Left renal cortex interstitium (tissue), 4 donors: ENCODE measurements around the gene TUBA1B. TPM values are rescaled to one million over a fixed set of nuclear protein-coding genes. Genes with fewer than 3 reads are reported as not detected.
"Not testable (repeated sequence)": the region's sequence is repeated elsewhere in the genome, so short reads cannot be mapped to it uniquely, and the experiment has no call there.

Experiments
- DNase-seq, 4 donors: peaks; one replicate each; pipeline ENCODE4 v3.0.0-alpha.2; 2013; ENCODE audit warnings: low read depth in 4 of 4, low spot score in 2 of 4, missing footprints in 1 of 4
- polyA plus RNA-seq, 4 donors: library from polyadenylated mRNA; unstranded; fragments of 120-200 nt; gene quantifications; one replicate each; pipeline ENCODE4 v1.2.1, GENCODE V29; 2013; ENCODE audit not compliant: insufficient read length in 4 of 4

The TUBA1B gene
- 1,000 to 10,000 TPM in 3 of 4 donors, 100 to 1,000 TPM in 1; 921 to 1,230 (median 1,081) TPM for polyA plus RNA-seq

DNA sequence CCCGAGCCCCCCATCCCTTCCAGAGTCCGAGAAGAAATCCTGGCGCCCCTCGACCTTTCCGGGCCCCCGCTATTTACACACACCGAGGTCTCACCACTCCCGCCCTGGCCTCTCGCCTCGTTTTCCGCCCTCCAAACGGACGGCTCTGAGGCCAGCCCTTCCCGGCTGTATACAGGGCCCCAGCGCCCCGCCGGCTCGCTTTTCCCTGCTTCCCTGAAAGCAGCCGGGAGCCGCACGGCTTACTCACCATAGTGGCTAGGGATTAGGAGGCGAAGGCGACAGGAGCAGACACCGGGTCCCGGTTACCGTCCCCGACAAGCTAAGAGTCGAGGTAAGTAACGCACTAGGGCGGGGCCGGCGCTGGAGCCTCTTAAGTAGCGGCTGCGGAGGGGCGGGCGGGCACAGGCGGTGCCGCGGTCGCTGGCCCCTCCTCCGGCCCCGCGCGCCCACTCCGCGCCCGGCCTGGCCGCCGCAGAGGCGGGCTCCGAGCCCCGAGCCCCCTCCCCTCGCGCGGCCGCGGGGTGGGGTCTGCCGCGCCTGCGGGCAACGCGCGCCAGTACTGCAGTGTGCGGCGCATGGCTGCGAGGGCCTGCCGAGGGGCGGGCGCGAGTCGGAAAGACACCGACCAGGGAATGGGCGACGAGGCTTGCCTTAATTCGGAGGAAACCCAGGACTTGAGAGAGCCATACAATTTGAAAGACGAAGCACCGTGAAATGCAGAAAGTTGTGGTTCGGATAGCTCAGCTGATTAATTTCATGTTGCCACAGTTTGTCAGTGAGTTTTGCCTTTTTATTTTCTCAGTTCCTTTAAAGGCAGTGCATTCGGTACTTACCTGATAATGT is at the start of gene TUBA1B:
TUBA1B (minus strand) TSS at position 345 of the 843 bp plus-strand sequence; CDS start at position 250, 95 bp downstream.
- DNase-seq, result peak; percentile 65 to 87 (median 78)

GRCh38 chr12:49174218-49174617 is 43.0 kb upstream of the TUBA1B start:
- no peak for DNase-seq

DNA sequence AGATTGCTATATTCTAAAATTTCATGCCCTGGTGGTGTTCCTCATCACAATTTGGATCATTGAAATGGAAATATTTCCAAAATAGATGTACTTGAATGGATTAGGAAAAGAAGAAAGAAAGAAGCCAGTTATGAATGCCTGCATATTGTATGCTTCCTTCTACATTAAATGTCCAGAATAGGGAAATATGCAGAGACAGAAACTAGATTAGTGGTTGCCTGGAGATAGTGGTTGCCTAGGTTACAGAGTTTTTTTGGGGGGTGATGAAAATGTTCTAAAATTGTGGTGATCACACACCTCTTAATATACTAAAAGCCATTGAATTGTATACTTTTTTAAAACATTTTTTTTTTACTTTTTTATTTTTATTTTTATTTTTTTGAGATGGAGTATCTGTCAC is 39.7 kb upstream of the TUBA1B start:
- DNase-seq, result no peak

- no peak for DNase-seq
Measured at GRCh38 chr12:49165114-49165513, 33.9 kb upstream of the TUBA1B start.

GRCh38 chr12:49161901-49162300 is 30.7 kb upstream of the TUBA1B start:
- not testable (repeated sequence) for DNase-seq

DNA sequence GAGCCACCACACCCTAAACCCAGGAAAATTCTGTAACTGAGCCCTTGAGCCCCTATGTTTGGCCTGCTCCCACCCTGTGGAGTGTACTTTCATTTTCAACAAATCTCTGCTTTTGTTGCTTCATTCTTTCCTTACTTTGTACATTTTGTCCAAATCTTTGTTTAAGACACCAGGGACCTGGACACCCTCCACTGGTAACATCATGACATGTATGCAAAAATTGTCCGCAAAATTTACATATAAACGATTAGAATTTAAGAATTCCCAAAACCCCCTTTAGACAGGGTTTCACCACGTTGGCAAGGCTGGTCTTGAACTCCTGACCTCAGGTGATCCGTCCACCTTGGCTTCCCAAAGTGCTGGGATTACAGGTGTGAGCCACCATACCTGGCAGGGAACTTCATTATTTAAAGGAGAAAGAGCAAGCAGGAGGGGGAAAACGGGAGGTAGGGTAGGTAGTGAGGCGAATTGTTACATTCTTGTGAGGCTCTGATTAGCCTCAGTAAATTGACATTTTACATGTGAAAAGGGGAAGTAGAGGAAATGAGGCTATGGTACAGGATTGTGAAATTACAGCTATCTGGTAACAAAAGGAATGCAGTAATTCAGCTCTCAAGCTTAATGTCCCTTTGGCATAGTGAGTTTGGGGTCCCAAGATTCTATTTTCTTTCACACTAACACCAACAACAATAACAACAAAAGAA is 30.0 kb upstream of the TUBA1B start:
- no peak for DNase-seq

- DNase-seq, result no peak
Measured at GRCh38 chr12:49160399-49160798, 29.2 kb upstream of the TUBA1B start.

DNA sequence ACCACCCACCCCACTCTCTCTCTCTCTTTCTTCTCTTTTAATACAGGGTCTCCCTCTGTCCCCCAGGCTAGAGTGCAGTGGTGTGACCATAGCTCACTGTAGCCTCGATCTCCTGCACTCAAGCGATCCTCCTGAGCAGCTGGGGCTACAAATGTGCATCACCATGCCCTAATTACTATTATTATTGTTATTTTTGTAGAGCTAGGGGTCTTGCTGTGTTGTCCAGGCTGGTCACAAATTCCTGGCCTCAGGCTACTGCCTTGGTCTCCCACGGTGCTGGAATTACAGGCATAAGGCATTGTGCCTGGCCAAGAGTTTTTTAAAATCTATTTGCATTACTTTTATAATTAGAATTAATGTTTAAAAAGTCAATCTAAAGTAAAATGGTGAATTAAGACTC is 23.0 kb upstream of the TUBA1B start:
- no peak for DNase-seq

DNA sequence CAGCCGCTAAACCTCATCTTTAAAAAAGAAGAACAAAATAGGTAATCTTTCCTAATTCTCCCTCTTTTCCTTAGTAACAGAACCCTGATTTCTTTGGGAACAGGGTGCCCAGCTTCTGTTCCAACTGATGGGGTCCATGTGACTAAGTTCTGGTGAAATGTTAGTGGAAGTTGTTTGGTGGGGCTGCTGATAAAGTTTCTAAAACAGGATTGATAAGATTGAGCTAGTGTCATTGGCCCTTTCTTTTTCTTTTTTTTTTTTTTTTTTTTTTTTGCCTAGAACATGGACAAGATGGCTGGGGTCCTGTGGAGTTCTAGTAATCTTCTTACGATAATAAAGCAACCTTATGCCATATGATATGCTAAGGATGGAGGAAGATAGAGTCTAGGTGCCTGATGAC is 16.2 kb upstream of the TUBA1B start:
- DNase-seq, result no peak

GRCh38 chr12:49146406-49146805 is 15.2 kb upstream of the TUBA1B start:
- no peak for DNase-seq

GRCh38 chr12:49144384-49144783 is 13.2 kb upstream of the TUBA1B start:
- no peak for DNase-seq

DNA sequence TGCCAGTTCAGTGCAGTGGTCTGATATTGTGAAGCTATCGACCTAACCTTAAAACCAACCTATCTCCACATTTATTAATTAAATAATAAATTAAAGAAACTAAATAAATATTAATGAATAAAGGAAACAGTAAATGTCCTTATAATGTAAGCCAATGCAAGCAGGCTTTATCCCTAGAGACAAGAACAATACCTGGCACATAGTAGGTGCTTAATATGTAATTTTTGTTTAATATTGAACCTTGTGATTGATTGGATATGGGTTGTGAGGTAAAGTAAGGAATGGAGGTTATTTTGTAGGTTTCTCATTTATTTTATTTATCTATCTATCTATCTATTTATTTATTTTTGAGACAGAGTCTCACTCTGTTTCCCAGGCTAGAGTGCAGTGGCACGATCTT is 7.8 kb upstream of the TUBA1B start:
- no peak for DNase-seq

GRCh38 chr12:49138587-49138986 is 7.4 kb upstream of the TUBA1B start:
- no peak for DNase-seq

- DNase-seq, result no peak
Measured at GRCh38 chr12:49137476-49137875, 6.3 kb upstream of the TUBA1B start.

GRCh38 chr12:49136997-49137396 is 5.8 kb upstream of the TUBA1B start:
- DNase-seq, result not testable (repeated sequence)

GRCh38 chr12:49133590-49133989 is 2.4 kb upstream of the TUBA1B start:
- DNase-seq, result no peak

- no peak for DNase-seq
Measured at GRCh38 chr12:49133014-49133413, 1.8 kb upstream of the TUBA1B start.

DNA sequence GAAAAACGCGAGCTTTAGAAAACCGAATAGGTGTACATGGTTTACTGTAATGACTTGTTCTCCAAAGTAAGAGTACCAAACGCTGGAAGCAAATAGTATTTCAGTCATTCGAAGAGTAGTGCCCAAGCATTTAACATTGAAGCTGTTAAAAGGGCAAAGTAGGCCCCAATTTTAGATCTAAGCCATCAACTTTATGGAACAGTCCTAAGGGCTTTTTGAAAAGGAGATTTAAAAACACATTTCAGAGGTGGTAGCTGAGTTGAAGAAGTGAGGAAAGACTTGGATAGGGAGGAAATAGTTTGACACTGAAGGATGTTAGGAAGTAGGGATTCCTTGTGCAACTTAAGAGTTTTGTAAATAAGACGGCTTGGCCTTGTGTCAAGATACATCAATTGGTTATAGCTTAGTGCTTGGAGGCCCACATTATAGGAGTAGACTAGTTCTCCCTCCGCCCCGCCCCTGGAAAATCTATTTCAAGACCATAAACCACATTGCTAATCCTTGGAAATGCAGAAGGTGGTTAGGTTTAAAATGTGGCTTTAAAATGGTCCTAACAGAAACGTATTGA is 783 bp upstream of the TUBA1B start:
- DNase-seq, result peak in 2 of 4 donors; percentile 29 to 62

- peak; percentile 81 to 87 (median 86) for DNase-seq
Measured at GRCh38 chr12:49130151-49131050, 794 bp downstream of the TUBA1B start.
